Retinal pigment epithelial cell (primary cell): ENCODE data around the gene MAST1.
"Not testable (repeated sequence)": the region's sequence is repeated elsewhere in the genome, so short reads cannot be mapped to it uniquely, and the experiment has no call there.

Experiments used
- DNase-seq: peaks from one replicate; pipeline ENCODE4 v3.0.0-alpha.2; 2010; ENCODE audit warnings: low read depth
- H3K4me3 ChIP-seq: 2 replicates; pipeline ENCODE4 v1.5.1; 2011; ENCODE audit warnings: mild to moderate bottlenecking, low read length, control low read depth, moderate library complexity
- TF ChIP-seq, protein P1 (sequence below): conservative IDR thresholded peaks from 2 replicates; pipeline ENCODE4 v1.5.1; 2011; ENCODE audit warnings: low read depth, low read length, control low read depth, inconsistent platforms

Gene MAST1

DNA sequence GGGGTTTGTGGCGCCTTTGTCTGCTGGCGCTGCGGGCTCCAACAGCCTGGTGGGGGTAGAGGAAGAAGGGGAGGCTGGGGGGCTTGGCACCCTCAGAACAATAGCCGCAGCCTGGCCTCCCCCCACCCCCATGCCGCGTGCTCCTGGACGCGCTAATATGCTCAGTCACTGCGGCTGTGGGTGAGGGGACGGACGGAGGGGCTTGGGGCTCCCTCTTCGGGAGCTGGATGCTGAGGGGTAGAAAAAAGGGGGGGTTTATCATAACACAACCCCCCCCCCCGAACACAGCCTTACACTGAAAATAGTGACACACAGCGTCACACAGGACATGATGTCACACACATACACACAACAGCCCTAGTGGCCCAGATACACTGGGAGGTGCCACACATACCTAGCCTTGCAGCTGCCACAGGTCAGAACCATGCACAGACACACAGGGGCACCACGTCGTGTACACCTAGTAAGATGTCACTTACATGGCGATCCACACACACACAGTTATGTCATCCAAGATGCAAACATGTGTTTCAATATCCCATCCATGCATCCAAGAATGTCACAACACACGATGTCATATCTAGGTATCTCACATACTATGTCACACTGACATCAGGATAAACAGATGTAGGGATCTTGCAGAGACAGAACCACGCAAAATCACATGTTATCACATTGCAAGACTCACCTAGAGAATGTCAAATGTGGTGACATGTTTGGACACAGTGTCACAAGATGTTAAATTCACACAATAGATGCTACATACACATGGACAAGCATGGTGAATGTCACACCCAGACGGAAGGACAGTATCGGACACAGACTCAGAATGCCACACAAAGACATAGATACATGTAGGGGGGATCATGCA lies 806 bp downstream of the MAST1 start:
- no peak for DNase-seq
- TF ChIP-seq, protein P1, sequence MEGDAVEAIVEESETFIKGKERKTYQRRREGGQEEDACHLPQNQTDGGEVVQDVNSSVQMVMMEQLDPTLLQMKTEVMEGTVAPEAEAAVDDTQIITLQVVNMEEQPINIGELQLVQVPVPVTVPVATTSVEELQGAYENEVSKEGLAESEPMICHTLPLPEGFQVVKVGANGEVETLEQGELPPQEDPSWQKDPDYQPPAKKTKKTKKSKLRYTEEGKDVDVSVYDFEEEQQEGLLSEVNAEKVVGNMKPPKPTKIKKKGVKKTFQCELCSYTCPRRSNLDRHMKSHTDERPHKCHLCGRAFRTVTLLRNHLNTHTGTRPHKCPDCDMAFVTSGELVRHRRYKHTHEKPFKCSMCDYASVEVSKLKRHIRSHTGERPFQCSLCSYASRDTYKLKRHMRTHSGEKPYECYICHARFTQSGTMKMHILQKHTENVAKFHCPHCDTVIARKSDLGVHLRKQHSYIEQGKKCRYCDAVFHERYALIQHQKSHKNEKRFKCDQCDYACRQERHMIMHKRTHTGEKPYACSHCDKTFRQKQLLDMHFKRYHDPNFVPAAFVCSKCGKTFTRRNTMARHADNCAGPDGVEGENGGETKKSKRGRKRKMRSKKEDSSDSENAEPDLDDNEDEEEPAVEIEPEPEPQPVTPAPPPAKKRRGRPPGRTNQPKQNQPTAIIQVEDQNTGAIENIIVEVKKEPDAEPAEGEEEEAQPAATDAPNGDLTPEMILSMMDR = no peak
- H3K4me3 ChIP-seq = peak overlapping the region; percentile 63

DNA sequence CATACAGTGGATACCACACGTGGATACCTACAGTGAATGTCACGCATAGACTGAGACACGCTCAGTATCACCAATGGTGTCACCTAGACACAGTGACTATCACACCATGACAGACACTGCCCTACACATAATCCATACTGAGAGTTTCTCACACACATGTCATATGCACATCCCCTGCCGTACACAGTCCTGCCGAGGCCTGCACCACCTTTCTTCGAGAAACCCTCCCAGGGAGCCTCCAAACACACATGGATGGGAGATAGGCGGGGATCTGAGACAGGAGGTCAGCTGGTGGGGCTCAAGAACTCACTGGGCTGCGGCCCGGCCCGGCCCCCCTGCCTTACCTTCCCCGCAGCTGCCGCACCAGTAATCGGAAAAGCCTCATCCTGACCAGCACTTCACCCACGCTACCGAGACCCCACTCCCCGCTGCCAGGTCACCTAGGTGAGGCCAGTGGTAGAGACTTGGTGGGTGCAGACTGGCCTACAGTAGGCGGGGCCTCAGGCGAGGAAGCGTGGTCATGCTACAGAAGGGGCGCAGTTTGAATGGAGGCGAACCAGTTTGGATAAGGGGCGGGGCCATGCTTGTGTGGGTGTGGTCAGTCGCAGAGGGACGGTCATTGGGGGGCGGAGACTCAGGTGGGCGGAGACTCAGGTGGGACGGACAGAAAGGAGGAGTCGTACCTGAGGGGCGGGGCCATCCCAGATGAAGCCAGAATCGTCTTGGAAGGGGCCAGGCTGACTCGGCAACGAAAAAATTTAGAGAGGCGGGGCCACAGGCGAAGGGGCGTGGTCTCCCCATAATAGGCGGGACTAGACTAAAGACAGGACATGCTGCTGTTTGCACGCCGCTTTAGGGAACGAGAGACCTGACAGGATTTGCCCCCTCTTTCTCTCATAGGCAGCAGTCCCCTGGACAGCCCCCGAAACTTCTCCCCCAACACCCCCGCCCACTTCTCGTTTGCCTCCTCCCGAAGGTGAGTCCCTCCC lies 2.1 kb downstream of the MAST1 start:
- peak; percentile 58 for DNase-seq
- TF ChIP-seq, protein P1 = no peak
- peak overlapping the region; percentile 52 for H3K4me3 ChIP-seq

DNA sequence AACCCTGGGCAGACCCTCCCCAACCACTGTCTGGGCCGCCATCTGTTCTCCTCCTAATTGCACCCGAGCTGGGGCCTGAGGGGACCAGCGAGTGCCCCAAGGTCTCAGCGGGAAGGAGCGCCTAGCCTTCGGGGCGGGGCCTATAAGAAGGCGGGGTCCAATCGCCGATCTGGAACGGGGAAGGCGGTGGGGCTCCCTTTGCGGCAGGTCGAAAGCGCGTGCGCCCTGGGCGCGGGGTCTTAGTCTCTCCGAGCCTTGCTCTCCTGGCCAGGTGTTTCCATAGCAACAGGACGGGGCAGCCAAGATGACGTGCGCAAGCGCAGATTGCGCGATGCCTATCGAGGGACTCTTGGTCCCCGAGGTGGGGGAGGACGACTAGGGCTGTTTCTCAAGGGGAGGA lies 2.8 kb downstream of the MAST1 start:
- TF ChIP-seq, protein P1 = no peak
- peak overlapping the region; percentile 52 for H3K4me3 ChIP-seq
- no peak for DNase-seq

DNA sequence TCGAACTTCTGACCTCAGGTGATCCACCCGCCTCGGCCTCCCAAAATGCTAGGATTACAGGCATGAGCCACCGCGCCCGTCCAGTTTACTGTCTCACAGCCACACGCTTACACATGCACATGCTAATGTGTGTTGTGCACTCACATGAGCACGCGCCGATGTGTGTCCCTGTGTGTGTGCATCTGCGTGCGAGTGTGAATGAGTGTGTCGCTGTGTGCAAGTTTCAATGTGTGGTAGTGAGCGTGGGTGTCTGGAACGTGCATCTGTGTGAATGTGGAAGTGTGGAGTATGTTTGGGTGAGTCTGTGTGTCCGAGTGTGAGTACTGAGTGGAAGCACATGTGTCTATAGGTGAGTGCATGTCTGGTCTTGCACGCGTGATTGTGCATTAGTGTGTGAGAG lies 4.2 kb downstream of the MAST1 start:
- DNase-seq = no peak
- no peak overlapping the region for H3K4me3 ChIP-seq
- TF ChIP-seq, protein P1 = no peak

DNA sequence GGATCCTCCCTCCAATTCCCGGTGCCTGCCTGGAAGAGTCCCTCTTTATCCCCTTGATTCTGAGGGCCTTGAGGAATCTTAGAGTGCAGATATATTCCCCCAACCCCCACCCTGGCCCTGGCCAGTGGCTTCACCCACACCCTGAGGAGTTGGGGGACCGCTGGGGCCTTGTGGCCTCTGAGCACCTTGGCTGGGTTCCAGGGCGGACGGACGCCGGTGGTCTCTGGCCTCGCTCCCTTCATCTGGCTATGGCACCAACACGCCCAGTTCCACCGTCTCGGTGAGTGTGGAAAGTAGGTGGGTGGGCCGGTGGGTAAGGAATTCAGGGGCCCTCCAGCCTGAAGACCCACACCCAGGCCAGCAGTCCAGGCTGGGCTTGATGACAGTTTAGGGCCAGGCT lies 5.0 kb downstream of the MAST1 start:
- TF ChIP-seq, protein P1 = no peak
- no peak overlapping the region for H3K4me3 ChIP-seq
- no peak for DNase-seq

DNA sequence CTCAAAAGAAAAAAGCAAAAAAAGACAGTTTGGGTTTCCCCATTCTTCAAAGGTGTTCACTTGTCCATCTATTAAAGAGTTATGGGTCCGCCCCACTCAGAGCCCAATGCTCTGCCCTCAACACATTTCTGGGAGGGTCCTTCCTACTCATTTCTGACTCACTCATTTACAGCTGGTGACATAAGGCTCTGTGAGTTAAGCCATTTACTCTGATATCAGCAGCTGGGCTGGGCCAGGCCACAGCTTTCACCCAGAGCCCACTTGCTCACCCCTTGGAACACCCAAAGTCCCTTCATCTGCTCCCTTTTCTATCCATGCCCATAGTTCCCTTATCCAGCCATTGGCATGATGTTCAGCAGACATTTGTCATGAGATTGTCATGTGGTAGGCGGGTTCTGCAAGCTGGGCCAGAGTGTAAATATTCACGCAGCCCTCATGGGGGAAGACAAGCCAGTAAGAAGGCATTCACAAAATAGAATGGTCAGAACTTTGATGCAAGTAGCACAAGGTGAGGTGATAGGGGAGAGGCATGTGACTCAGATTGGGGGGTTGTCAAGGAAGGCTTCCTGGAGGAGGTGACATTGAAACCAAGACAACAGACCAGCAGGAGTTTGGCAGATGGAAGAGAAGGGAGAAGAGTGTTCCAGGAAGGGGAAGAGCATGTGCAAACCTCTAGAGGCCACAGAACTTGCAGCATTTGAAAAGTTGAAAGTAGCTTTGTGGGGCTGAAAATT lies 5.9 kb downstream of the MAST1 start:
- H3K4me3 ChIP-seq = no peak overlapping the region
- no peak for DNase-seq
- TF ChIP-seq, protein P1 = no peak

DNA sequence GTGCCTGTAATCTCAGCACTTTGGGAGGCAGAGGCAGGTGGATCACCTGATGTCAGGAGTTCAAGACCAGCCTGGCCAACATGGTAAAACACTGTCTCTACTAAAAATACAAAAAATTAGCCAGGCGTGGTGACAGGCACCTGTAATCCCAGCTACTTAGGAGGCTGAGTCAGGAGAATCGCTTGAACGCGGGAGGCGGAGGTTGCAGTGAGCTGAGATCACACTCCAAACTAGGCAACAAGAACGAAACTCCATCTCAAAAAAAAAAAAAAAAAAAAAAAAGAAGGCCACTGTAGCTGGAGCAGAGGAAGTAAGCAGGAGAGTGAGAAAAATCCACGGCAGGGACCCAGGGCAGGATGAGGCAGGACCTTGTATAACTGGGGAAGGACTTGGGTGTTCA lies 8.3 kb downstream of the MAST1 start:
- not testable (repeated sequence) for DNase-seq, H3K4me3 ChIP-seq
